ENCODE measurements around the gene PRTG. TPM values are rescaled to one million over a fixed set of nuclear protein-coding genes. Genes with fewer than 3 reads are reported as not detected.
"Not testable (repeated sequence)": the region's sequence is repeated elsewhere in the genome, so short reads cannot be mapped to it uniquely, and the experiment has no call there.

Gene PRTG
- total RNA-seq, 4 donors from 2014 or later: 4.1 to 37.2 (median 23.3) TPM

DNA sequence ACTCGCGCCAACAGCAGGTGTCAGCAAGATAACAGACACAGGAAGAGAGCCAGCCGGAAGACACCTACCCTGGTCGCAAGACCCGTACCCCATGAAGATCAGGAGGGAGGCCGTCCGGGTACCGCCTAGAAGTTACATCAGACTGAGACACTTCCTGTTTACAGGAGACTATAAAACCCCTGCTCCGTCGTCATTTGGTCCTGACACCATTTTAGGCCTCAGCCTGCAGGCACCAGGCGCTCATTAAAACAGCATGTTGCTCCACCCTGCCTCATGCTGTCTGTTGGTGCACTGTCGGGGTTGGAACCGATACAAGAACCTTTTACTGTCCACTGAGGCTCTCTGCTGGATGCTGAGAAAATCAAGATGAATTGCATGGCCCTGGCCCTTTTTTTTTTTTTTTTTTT, 15.6 kb upstream of the PRTG start:
- no peak for DNase-seq
- TF ChIP-seq CTCF (IDR thresholded peaks at IDR 0.05) (no peak), POLR2A (IDR thresholded peaks at IDR 0.05) (no peak)
- Histone ChIP-seq H3K4me3 (no peak overlapping the region), H3K36me3 (no peaks in the 10 kb centered on the region), H3K4me1 (no peaks in the 10 kb centered on the region), H3K27me3 (no peaks in the 10 kb centered on the region), H3K27ac (no peak overlapping the region), H3K9me3 (no peaks in the 10 kb centered on the region)
- intact Hi-C loops (cut with DNase I; ENCODE audit: low total_unique reads): no loop called here

- DNase-seq; H3K4me1 ChIP-seq; H3K4me3 ChIP-seq; H3K27ac ChIP-seq; H3K27me3 ChIP-seq; H3K36me3 ChIP-seq; intact Hi-C loops (cut with DNase I; ENCODE audit: low total_unique reads); H3K9me3 ChIP-seq: not testable (repeated sequence)
Measured at GRCh38 chr15:55753433-55753832, 10.5 kb upstream of the PRTG start.

DNA sequence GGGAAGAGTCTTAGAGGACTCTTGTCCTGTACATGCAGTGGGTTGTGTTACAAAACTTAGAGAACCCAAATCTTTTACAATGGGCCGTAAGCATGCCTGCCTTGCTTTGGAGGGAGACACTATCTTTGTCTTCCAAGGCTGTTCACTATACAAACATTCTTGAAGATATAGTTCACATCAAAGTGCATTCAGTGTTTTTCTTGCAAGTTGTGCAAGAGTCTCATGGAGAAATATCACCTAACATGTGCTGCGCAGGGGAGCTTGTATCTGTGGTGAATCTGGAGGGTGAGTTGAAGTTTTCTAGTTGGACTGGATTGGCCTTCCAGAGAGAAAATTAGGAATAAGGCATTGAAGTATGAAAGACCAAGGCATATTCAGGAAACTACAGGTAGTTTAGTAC, 7.8 kb upstream of the PRTG start:
- DNase-seq: no peak
- Histone ChIP-seq H3K36me3 (no peaks in the 10 kb centered on the region), H3K4me3 (no peak overlapping the region), H3K4me1 (no peaks in the 10 kb centered on the region), H3K9me3 (no peaks in the 10 kb centered on the region), H3K27ac (no peak overlapping the region), H3K27me3 (no peaks in the 10 kb centered on the region)
- intact Hi-C loops (cut with DNase I; ENCODE audit: low total_unique reads): no loop called here
- TF ChIP-seq POLR2A (IDR thresholded peaks at IDR 0.05) (no peak), CTCF (IDR thresholded peaks at IDR 0.05) (no peak)

- no peaks in the 10 kb centered on the region for H3K9me3 ChIP-seq
- H3K4me3 ChIP-seq: peak overlapping the region; percentile 65 to 73
- no peak for TF ChIP-seq CTCF (IDR thresholded peaks at IDR 0.05)
- no peak for TF ChIP-seq POLR2A (IDR thresholded peaks at IDR 0.05)
- intact Hi-C loops (cut with DNase I; ENCODE audit: low total_unique reads): no loop called here
- no peaks in the 10 kb centered on the region for H3K4me1 ChIP-seq
- H3K36me3 ChIP-seq: no peaks in the 10 kb centered on the region
- DNase-seq: no peak
- no peaks in the 10 kb centered on the region for H3K27me3 ChIP-seq
- peak overlapping the region; percentile 88 to 91 for H3K27ac ChIP-seq
Measured at GRCh38 chr15:55743729-55744655, 1.0 kb upstream of the PRTG start.

GRCh38 chr15:55742498-55742926, 440 bp downstream of the PRTG start:
- H3K4me3 ChIP-seq: peak overlapping the region; percentile 65 to 73
- intact Hi-C loops (cut with DNase I; ENCODE audit: low total_unique reads): no loop called here
- H3K27me3 ChIP-seq: no peaks in the 10 kb centered on the region
- H3K36me3 ChIP-seq: no peaks in the 10 kb centered on the region
- peak overlapping the region; percentile 88 to 91 for H3K27ac ChIP-seq
- no peaks in the 10 kb centered on the region for H3K4me1 ChIP-seq
- no peak for TF ChIP-seq POLR2A (IDR thresholded peaks at IDR 0.05)
- TF ChIP-seq CTCF (IDR thresholded peaks at IDR 0.05): peak in 1 of 4 experiments; percentile 2
- no peaks in the 10 kb centered on the region for H3K9me3 ChIP-seq
- peak; percentile 52 to 59 for DNase-seq

Measured in uterus (tissue), 4 donors.